A549 treated with AZD2906 at 1 μM for 4 hours (cell line): ENCODE results near the gene GDF10. TPM values are rescaled to one million over a fixed set of nuclear protein-coding genes. Genes with fewer than 3 reads are reported as not detected.

Experiments used
- total RNA-seq: library from RNA; stranded (reverse); fragments of 200-300 nt; extraction: Qiagen RNA extraction; gene quantifications from 5 replicates; pipeline ENCODE4 v1.2.3, GENCODE V29; 2022

The GDF10 gene, protein sequence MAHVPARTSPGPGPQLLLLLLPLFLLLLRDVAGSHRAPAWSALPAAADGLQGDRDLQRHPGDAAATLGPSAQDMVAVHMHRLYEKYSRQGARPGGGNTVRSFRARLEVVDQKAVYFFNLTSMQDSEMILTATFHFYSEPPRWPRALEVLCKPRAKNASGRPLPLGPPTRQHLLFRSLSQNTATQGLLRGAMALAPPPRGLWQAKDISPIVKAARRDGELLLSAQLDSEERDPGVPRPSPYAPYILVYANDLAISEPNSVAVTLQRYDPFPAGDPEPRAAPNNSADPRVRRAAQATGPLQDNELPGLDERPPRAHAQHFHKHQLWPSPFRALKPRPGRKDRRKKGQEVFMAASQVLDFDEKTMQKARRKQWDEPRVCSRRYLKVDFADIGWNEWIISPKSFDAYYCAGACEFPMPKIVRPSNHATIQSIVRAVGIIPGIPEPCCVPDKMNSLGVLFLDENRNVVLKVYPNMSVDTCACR
- total RNA-seq, result 0.03 to 0.08 TPM (median 0.05 TPM) in 5 replicates

DNA sequence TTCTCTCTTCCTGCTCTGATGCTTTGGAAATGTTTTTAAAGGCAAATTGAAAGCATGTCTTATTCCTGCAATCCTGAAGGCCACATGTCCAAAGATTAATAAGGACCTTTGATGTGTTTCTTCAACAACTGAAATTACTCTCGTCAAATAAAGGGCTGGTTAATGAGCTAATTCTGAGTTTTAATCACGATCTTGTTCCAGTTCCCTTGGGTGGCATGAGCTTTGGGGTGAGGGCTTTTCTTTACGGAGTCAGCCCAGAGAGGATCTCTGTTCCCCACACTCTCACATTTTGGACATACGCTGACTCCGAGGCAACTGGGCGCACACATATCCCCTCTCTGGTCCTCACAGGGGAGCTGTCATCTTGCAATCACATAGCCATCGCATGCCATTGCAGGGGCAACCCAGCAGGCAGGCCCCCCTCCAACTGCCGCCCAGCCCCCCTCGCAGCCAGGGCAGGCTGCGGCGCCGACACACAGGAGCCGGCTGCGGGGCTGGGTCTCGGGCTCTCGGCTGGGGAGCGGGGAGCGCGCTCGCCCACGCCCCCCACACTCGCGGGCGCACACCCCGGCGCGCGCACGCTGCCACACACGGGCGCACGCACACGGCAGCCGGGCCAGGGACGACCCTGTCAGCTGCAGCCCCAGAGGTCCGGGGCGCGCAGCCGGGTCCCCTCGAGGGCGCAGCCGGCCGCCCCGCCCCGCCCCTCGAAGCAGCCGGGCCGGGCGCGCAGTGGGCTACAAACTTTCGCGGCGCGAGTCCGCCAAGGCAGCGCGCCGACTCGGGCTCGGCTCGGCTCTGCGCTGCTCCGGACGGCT, at the start of gene GDF10:
Gene GDF10 (plus strand): TSS at position 587 of the 818 bp plus-strand sequence. CDS start 455 bp downstream, outside the sequence.

DNA sequence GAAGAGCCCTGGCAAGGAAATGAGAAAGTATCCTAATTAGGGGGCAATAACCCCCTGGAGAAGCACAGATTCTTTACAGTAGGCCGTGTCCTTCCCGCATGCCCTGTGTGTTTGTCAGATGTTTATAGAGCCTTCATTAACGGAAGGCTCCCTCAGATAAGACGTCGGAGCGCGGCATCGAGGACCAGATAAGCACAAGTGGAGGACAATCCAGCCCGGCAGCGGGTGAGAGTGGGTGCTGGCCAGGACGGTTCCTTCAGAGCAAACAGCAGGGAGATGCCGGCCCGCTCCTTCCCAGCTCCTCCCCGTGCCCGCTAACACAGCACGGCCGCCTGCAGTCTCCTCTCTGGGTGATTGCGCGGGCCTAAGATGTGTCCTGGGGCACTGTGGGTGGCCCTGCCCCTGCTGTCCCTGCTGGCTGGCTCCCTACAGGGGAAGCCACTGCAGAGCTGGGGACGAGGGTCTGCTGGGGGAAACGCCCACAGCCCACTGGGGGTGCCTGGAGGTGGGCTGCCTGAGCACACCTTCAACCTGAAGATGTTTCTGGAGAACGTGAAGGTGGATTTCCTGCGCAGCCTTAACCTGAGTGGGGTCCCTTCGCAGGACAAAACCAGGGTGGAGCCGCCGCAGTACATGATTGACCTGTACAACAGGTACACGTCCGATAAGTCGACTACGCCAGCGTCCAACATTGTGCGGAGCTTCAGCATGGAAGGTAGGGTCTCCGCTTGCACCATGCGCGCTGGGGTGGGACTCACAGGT, 22.5 kb downstream of the GDF10 start, which contains the start of gene GDF2:
Gene GDF2 (plus strand): TSS at position 155 of the 762 bp plus-strand sequence. CDS start 215 bp downstream, at position 370.

DNA sequence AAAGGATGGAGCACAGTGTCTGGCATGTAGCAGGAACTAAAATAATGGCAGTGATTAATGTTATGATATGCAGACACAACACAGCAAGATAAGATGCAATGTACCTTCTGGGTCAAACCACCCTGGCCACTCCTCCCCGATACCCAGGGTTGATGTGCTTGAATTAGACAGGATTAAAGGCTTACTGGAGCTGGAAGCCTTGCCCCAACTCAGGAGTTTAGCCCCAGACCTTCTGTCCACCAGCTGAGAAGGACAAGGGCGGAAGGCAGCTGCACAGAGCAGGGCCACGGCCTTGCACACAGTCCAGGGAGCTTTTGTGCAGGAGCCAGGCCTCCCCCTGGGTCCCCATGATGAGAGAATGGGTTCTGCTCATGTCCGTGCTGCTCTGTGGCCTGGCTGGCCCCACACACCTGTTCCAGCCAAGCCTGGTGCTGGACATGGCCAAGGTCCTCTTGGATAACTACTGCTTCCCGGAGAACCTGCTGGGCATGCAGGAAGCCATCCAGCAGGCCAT, 48.2 kb downstream of the GDF10 start, which contains the start of gene RBP3:
Gene RBP3 (plus strand): TSS at position 226 of the 514 bp plus-strand sequence. CDS start 122 bp downstream, at position 348.

Other genes with a start within 250 kb of the GDF10 start
- not detected in 5 replicates for gene GDF2, start 22.3 kb downstream of the GDF10 start, total RNA-seq
- gene RBP3, start 48.2 kb downstream of the GDF10 start, total RNA-seq, result not detected in 5 replicates
- gene ZNF488, start 84.1 kb downstream of the GDF10 start, total RNA-seq, result 11.1 to 13.4 TPM (median 12.6 TPM) in 5 replicates
- gene ANXA8, start 183.9 kb downstream of the GDF10 start, total RNA-seq, result 29.3 to 37.5 TPM (median 34.1 TPM) in 5 replicates
- gene FAM25G, start 191.5 kb downstream of the GDF10 start, total RNA-seq, result 0.73 to 1.2 TPM (median 0.90 TPM) in 4 of 5 replicates, not detected in the other
- gene AGAP9, start 223.4 kb downstream of the GDF10 start, total RNA-seq, result 7.5 to 9.8 TPM (median 8.8 TPM) in 5 replicates